ENCODE data around the gene GLYATL2.

Gene GLYATL2

GRCh38 chr11:58856806-58857205, 12.3 kb upstream of the GLYATL2 start:
- no peak overlapping the region for H3K27ac ChIP-seq (ENCODE audit: low read depth, low read length)
- no peaks in the 10 kb centered on the region for H3K79me2 ChIP-seq (ENCODE audit: control insufficient read depth, insufficient read depth, low read length, unreplicated experiment)
- no peaks in the 10 kb centered on the region for H3K36me3 ChIP-seq (ENCODE audit: insufficient read depth, low read length)
- no peaks in the 10 kb centered on the region for H3K27me3 ChIP-seq (ENCODE audit: insufficient read depth, low read length)
- no peak overlapping the region for H2AFZ ChIP-seq (ENCODE audit: low read length, unreplicated experiment)
- no peak overlapping the region for H3K4me3 ChIP-seq (ENCODE audit: low read depth, low read length)
- no peaks in the 10 kb centered on the region for H3K4me1 ChIP-seq (ENCODE audit: control insufficient read depth, insufficient read depth, low read length, unreplicated experiment)

GRCh38 chr11:58845386-58845785, 882 bp upstream of the GLYATL2 start:
- no peaks in the 10 kb centered on the region for H3K4me1 ChIP-seq (ENCODE audit: control insufficient read depth, insufficient read depth, low read length, unreplicated experiment)
- H3K4me3 ChIP-seq (ENCODE audit: low read depth, low read length) = no peak overlapping the region
- H3K36me3 ChIP-seq (ENCODE audit: insufficient read depth, low read length) = no peaks in the 10 kb centered on the region
- no peaks in the 10 kb centered on the region for H3K79me2 ChIP-seq (ENCODE audit: control insufficient read depth, insufficient read depth, low read length, unreplicated experiment)
- H2AFZ ChIP-seq (ENCODE audit: low read length, unreplicated experiment) = no peak overlapping the region
- no peaks in the 10 kb centered on the region for H3K27me3 ChIP-seq (ENCODE audit: insufficient read depth, low read length)
- H3K27ac ChIP-seq (ENCODE audit: low read depth, low read length) = no peak overlapping the region

- Histone ChIP-seq H2AFZ (ENCODE audit: low read length, unreplicated experiment) (no peak overlapping the region), H3K4me1 (ENCODE audit: control insufficient read depth, insufficient read depth, low read length, unreplicated experiment) (no peaks in the 10 kb centered on the region), H3K27me3 (ENCODE audit: insufficient read depth, low read length) (no peaks in the 10 kb centered on the region), H3K79me2 (ENCODE audit: control insufficient read depth, insufficient read depth, low read length, unreplicated experiment) (no peaks in the 10 kb centered on the region), H3K4me3 (ENCODE audit: low read depth, low read length) (no peak overlapping the region), H3K36me3 (ENCODE audit: insufficient read depth, low read length) (no peaks in the 10 kb centered on the region), H3K27ac (ENCODE audit: low read depth, low read length) (no peak overlapping the region)
Measured at GRCh38 chr11:58837707-58838388, 6.7 kb downstream of the GLYATL2 start.

GRCh38 chr11:58832056-58832645, 12.4 kb downstream of the GLYATL2 start:
- Histone ChIP-seq H3K79me2 (ENCODE audit: control insufficient read depth, insufficient read depth, low read length, unreplicated experiment) (no peaks in the 10 kb centered on the region), H3K27ac (ENCODE audit: low read depth, low read length) (no peak overlapping the region), H3K4me3 (ENCODE audit: low read depth, low read length) (no peak overlapping the region), H3K36me3 (ENCODE audit: insufficient read depth, low read length) (no peaks in the 10 kb centered on the region), H2AFZ (ENCODE audit: low read length, unreplicated experiment) (no peak overlapping the region), H3K4me1 (ENCODE audit: control insufficient read depth, insufficient read depth, low read length, unreplicated experiment) (peaks cover 9% of the 10 kb centered on the region), H3K27me3 (ENCODE audit: insufficient read depth, low read length) (no peaks in the 10 kb centered on the region)

- Histone ChIP-seq H3K27me3 (ENCODE audit: insufficient read depth, low read length) (no peaks in the 10 kb centered on the region), H3K79me2 (ENCODE audit: control insufficient read depth, insufficient read depth, low read length, unreplicated experiment) (no peaks in the 10 kb centered on the region), H3K36me3 (ENCODE audit: insufficient read depth, low read length) (no peaks in the 10 kb centered on the region), H2AFZ (ENCODE audit: low read length, unreplicated experiment) (no peak overlapping the region), H3K4me1 (ENCODE audit: control insufficient read depth, insufficient read depth, low read length, unreplicated experiment) (peaks cover 9% of the 10 kb centered on the region), H3K27ac (ENCODE audit: low read depth, low read length) (no peak overlapping the region), H3K4me3 (ENCODE audit: low read depth, low read length) (no peak overlapping the region)
Measured at GRCh38 chr11:58830673-58831301, 13.7 kb downstream of the GLYATL2 start.

GRCh38 chr11:58829786-58830185, 14.7 kb downstream of the GLYATL2 start:
- peak overlapping the region; percentile 35 for H3K27ac ChIP-seq (ENCODE audit: low read depth, low read length)
- no peaks in the 10 kb centered on the region for H3K79me2 ChIP-seq (ENCODE audit: control insufficient read depth, insufficient read depth, low read length, unreplicated experiment)
- H3K4me1 ChIP-seq (ENCODE audit: control insufficient read depth, insufficient read depth, low read length, unreplicated experiment) = peaks cover 9% of the 10 kb centered on the region
- H3K4me3 ChIP-seq (ENCODE audit: low read depth, low read length) = peak overlapping the region; percentile 35; the same call in 1 of the 2 replicates
- H2AFZ ChIP-seq (ENCODE audit: low read length, unreplicated experiment) = no peak overlapping the region
- no peaks in the 10 kb centered on the region for H3K27me3 ChIP-seq (ENCODE audit: insufficient read depth, low read length)
- no peaks in the 10 kb centered on the region for H3K36me3 ChIP-seq (ENCODE audit: insufficient read depth, low read length)

GRCh38 chr11:58813693-58814092, 30.8 kb downstream of the GLYATL2 start:
- Histone ChIP-seq H3K36me3 (ENCODE audit: insufficient read depth, low read length) (no peaks in the 10 kb centered on the region), H3K27me3 (ENCODE audit: insufficient read depth, low read length) (0 out of 2 replicates have a peak, but pooled peaks cover 6% of the 10 kb centered on the region), H3K4me1 (ENCODE audit: control insufficient read depth, insufficient read depth, low read length, unreplicated experiment) (no peaks in the 10 kb centered on the region), H3K4me3 (ENCODE audit: low read depth, low read length) (no peak overlapping the region), H2AFZ (ENCODE audit: low read length, unreplicated experiment) (no peak overlapping the region), H3K79me2 (ENCODE audit: control insufficient read depth, insufficient read depth, low read length, unreplicated experiment) (no peaks in the 10 kb centered on the region), H3K27ac (ENCODE audit: low read depth, low read length) (no peak overlapping the region)

- no peak overlapping the region for H3K4me3 ChIP-seq (ENCODE audit: low read depth, low read length)
- H3K27ac ChIP-seq (ENCODE audit: low read depth, low read length) = no peak overlapping the region
Measured at GRCh38 chr11:58811499-58811898, 33.0 kb downstream of the GLYATL2 start.

GRCh38 chr11:58807343-58807742, 37.2 kb downstream of the GLYATL2 start:
- Histone ChIP-seq H3K36me3 (ENCODE audit: insufficient read depth, low read length) (no peaks in the 10 kb centered on the region), H3K27ac (ENCODE audit: low read depth, low read length) (no peak overlapping the region), H3K79me2 (ENCODE audit: control insufficient read depth, insufficient read depth, low read length, unreplicated experiment) (no peaks in the 10 kb centered on the region), H3K27me3 (ENCODE audit: insufficient read depth, low read length) (0 out of 2 replicates have a peak, but pooled peaks cover 6% of the 10 kb centered on the region), H3K4me3 (ENCODE audit: low read depth, low read length) (no peak overlapping the region), H3K4me1 (ENCODE audit: control insufficient read depth, insufficient read depth, low read length, unreplicated experiment) (no peaks in the 10 kb centered on the region), H2AFZ (ENCODE audit: low read length, unreplicated experiment) (no peak overlapping the region)

More at GRCh38 chr11:58811499-58811898, 33.0 kb downstream of the GLYATL2 start:
- Histone ChIP-seq H2AFZ (ENCODE audit: low read length, unreplicated experiment) (no peak overlapping the region), H3K27me3 (ENCODE audit: insufficient read depth, low read length) (0 out of 2 replicates have a peak, but pooled peaks cover 6% of the 10 kb centered on the region), H3K36me3 (ENCODE audit: insufficient read depth, low read length) (no peaks in the 10 kb centered on the region), H3K79me2 (ENCODE audit: control insufficient read depth, insufficient read depth, low read length, unreplicated experiment) (no peaks in the 10 kb centered on the region), H3K4me1 (ENCODE audit: control insufficient read depth, insufficient read depth, low read length, unreplicated experiment) (no peaks in the 10 kb centered on the region)

GRCh38 chr11:58805065-58805464, 39.4 kb downstream of the GLYATL2 start:
- Histone ChIP-seq H3K79me2 (ENCODE audit: control insufficient read depth, insufficient read depth, low read length, unreplicated experiment) (no peaks in the 10 kb centered on the region), H2AFZ (ENCODE audit: low read length, unreplicated experiment) (no peak overlapping the region), H3K4me3 (ENCODE audit: low read depth, low read length) (no peak overlapping the region)

More at GRCh38 chr11:58805065-58805464, 39.4 kb downstream of the GLYATL2 start:
- 0 out of 2 replicates have a peak, but pooled peaks cover 3% of the 10 kb centered on the region for H3K27me3 ChIP-seq (ENCODE audit: insufficient read depth, low read length)
- H3K4me1 ChIP-seq (ENCODE audit: control insufficient read depth, insufficient read depth, low read length, unreplicated experiment) = no peaks in the 10 kb centered on the region
- no peak overlapping the region for H3K27ac ChIP-seq (ENCODE audit: low read depth, low read length)
- no peaks in the 10 kb centered on the region for H3K36me3 ChIP-seq (ENCODE audit: insufficient read depth, low read length)

Data from ACC112 (cell line).